Pancreas (tissue), 10 donors: ENCODE data around the gene ABCG1. TPM values are rescaled to one million over a fixed set of nuclear protein-coding genes. Genes with fewer than 3 reads are reported as not detected.
A peak's percentile ranks its signal among the peaks of the same experiment; 100 is the strongest.

Experiments
- ATAC-seq, 4 donors: fragments of 200-7000 bp; cut with Tn5 transposase; one replicate each; pipeline versions ENCODE4 v1.8.0 to v1.9.1; 2020; ENCODE audit warnings: mild to moderate bottlenecking in 4 of 4, moderate library complexity in 4 of 4
- DNase-seq, 6 donors: peaks; one replicate each; pipeline ENCODE4 v3.0.0-alpha.2; 2020
- FAIRE-seq: peaks from 2 replicates; lab custom pipeline; 2012; peaks lifted over from hg19 to GRCh38; lab: Jason Lieb, UNC
- H3K27ac ChIP-seq, 4 donors: fragments of 200-600 bp; sonication (generic); 1 replicate in 3 of 4; 2 replicates in 1 of 4; pipeline versions ENCODE4 v1.5.0 to v1.8.0; 2020
- H3K27me3 ChIP-seq, 4 donors: fragments of 200-600 bp; one replicate each; pipeline ENCODE4 v1.8.0; 2021
- H3K36me3 ChIP-seq, 3 donors: fragments of 200-600 bp; sonication (generic) in 1 of 3; one replicate each; pipeline versions ENCODE4 v1.5.0 to v1.8.0; 2020 to 2021
- H3K4me1 ChIP-seq, 3 donors: fragments of 200-600 bp; one replicate each; pipeline ENCODE4 v1.8.0; 2021
- H3K4me3 ChIP-seq, 4 donors: fragments of 200-600 bp; sonication (generic) in 2 of 4; one replicate each; pipeline versions ENCODE4 v1.5.0 to v1.8.0; 2020 to 2021
- H3K9me3 ChIP-seq, 4 donors: fragments of 200-600 bp; one replicate each; pipeline ENCODE4 v1.8.0; 2021
- CTCF ChIP-seq, 4 donors: fragments of 200-600 bp; sonication (generic) in 3 of 4; IDR thresholded peaks; one replicate each; pipeline versions ENCODE4 v1.5.0 to v1.8.0; 2021; ENCODE audit warnings: antibody characterized with exemption in 4 of 4
- WGBS, 2 donors: extraction: QIAGEN DNeasy Blood & Tissue Kit; methylation state at CpG; one replicate each; pipeline ENCODE4 v1.1.7; 2013; 5-methylcytosine and 5-hydroxymethylcytosine counted together
- intact Hi-C, 3 donors: fragments of 100-400 bp; cut with DNase I; formaldehyde crosslinking; loops; one replicate each; pipeline versions ENCODE4 v1.11.1 to v1.14.2; 2022
- polyA plus RNA-seq, 2 donors: library from polyadenylated mRNA; stranded (reverse); fragments of 200-250 nt; gene quantifications; one replicate each; pipeline ENCODE4 v1.2.3, GENCODE V29; 2013
- total RNA-seq, 6 donors: library from RNA; stranded (reverse); fragmentation: NEBNext Ultra II Directional in 4 of 6; extraction: Animal tissue kit (Norgen Biotek cat#: 25700) in 4 of 6; gene quantifications; one replicate each; pipeline versions ENCODE4 v1.2.1 to v1.2.4, GENCODE V29; 2021 to 2023
- donor health status: healthy with polysubstance abuse.
- donor health status: DM: no; HTN: no; CAD: no; lungs with moderate emphysema.
- donor health status: DM: no; HTN: no; CAD: no.
- donor health status: control.
- donor health status: control.
- donor health status: Bipolar disorder and iron deficiency.
- donor health status: DM: yes; HTN: yes; CAD: no.
- donor health status: DM: no; HTN: no; CAD: no.
- donor health status: DM: no; HTN: no; CAD: no.
- donor health status: DM: yes; HTN: yes; CAD: no.

The ABCG1 gene
- total and polyA plus RNA-seq, 8 donors: 1.6 to 10.3 (median 4.2) TPM

- no peaks in the 10 kb centered on the region for H3K4me1 ChIP-seq
- no peak for TF ChIP-seq CTCF (IDR thresholded peaks at IDR 0.05)
- FAIRE-seq (no peak), DNase-seq (peak in 1 of 6 donors; percentile 6), ATAC-seq (no peak)
- H3K27ac ChIP-seq: no peak overlapping the region
- no peaks in the 10 kb centered on the region for H3K9me3 ChIP-seq
- H3K27me3 ChIP-seq: no peaks in the 10 kb centered on the region
- no peak overlapping the region for H3K4me3 ChIP-seq
- WGBS, 2 donors: 77 to 80% methylated on average over 11 of the region's 11 CpGs
- intact Hi-C loops: no loop called here
- H3K36me3 ChIP-seq: no peaks in the 10 kb centered on the region
Measured at GRCh38 chr21:42247716-42248115, 28.8 kb downstream of the ABCG1 start.

GRCh38 chr21:42248241-42248640 lies 29.3 kb downstream of the ABCG1 start:
- no peak for FAIRE-seq
- no peak overlapping the region for H3K4me3 ChIP-seq
- TF ChIP-seq CTCF (IDR thresholded peaks at IDR 0.05): no peak
- H3K36me3 ChIP-seq: no peaks in the 10 kb centered on the region
- no peaks in the 10 kb centered on the region for H3K27me3 ChIP-seq
- no peaks in the 10 kb centered on the region for H3K4me1 ChIP-seq
- 76 to 85% methylated on average over 8 of the region's 8 CpGs for WGBS, 2 donors
- intact Hi-C loops: no loop called here
- H3K27ac ChIP-seq: no peak overlapping the region
- no peaks in the 10 kb centered on the region for H3K9me3 ChIP-seq
- no peak for DNase-seq
- ATAC-seq: no peak

GRCh38 chr21:42248783-42249597 lies 30.1 kb downstream of the ABCG1 start:
- H3K36me3 ChIP-seq: no peaks in the 10 kb centered on the region
- no peak overlapping the region for H3K4me3 ChIP-seq
- ATAC-seq (peak in 1 of 4 donors; percentile 33), FAIRE-seq (no peak), DNase-seq (peak in 2 of 6 donors; percentile 3 to 30)
- no peaks in the 10 kb centered on the region for H3K4me1 ChIP-seq
- no peaks in the 10 kb centered on the region for H3K9me3 ChIP-seq
- H3K27ac ChIP-seq: no peak overlapping the region
- 91 to 92% methylated on average over 12 of the region's 12 CpGs for WGBS, 2 donors
- no peak for TF ChIP-seq CTCF (IDR thresholded peaks at IDR 0.05)
- H3K27me3 ChIP-seq: no peaks in the 10 kb centered on the region
- intact Hi-C loops: no loop called here

GRCh38 chr21:42250422-42251403 lies 31.8 kb downstream of the ABCG1 start:
- DNase-seq: peak in 1 of 6 donors; percentile 11
- Histone ChIP-seq H3K27me3 (no peaks in the 10 kb centered on the region), H3K36me3 (no peaks in the 10 kb centered on the region), H3K4me1 (no peaks in the 10 kb centered on the region), H3K4me3 (no peak overlapping the region), H3K9me3 (no peaks in the 10 kb centered on the region), H3K27ac (no peak overlapping the region)
- no peak for TF ChIP-seq CTCF (IDR thresholded peaks at IDR 0.05)
- no peak for ATAC-seq
- WGBS, 2 donors: 87 to 91% methylated on average over 19 of the region's 19 CpGs
- FAIRE-seq: no peak
- intact Hi-C loops: no loop called here
